DND-41 (cell line): Measurements from ENCODE around the gene MYBBP1A.

Experiments
- ATAC-seq: fragments of 200-7000 bp; cut with Tn5 transposase; 3 replicates; pipeline ENCODE4 v1.9.1; 2021; ENCODE audit warnings: low read depth; ENCODE audit not compliant: insufficient read depth
- DNase-seq: peaks from one replicate; pipeline ENCODE4 v3.0.0-alpha.2; 2020
- H2AFZ ChIP-seq: 2 replicates; pipeline ENCODE4 v1.6.0; 2012; ENCODE audit warnings: low read depth, low read length
- H3K27ac ChIP-seq: 2 replicates; pipeline ENCODE4 v1.5.1; 2012; ENCODE audit warnings: low read length, inconsistent platforms
- H3K27me3 ChIP-seq: fragments of 200-600 bp; sonication (generic); 2 replicates; pipeline ENCODE4 v1.6.0; 2012; ENCODE audit warnings: low read length, mild to moderate bottlenecking, inconsistent platforms; ENCODE audit not compliant: insufficient read depth, poor library complexity
- H3K36me3 ChIP-seq: 2 replicates; pipeline ENCODE4 v1.5.1; 2012; ENCODE audit warnings: low read length, inconsistent platforms; ENCODE audit not compliant: insufficient read depth
- H3K4me1 ChIP-seq: 2 replicates; pipeline ENCODE4 v1.5.1; 2012; ENCODE audit warnings: mild to moderate bottlenecking, low read length; ENCODE audit not compliant: insufficient read depth
- H3K4me2 ChIP-seq: 2 replicates; pipeline ENCODE4 v1.6.0; 2012; ENCODE audit warnings: mild to moderate bottlenecking, moderate library complexity, low read length, inconsistent platforms; ENCODE audit not compliant: insufficient read depth
- H3K4me3 ChIP-seq, 2 experiments: fragments of 200-600 bp in 1 of 2; shearing (Covaris generic) in 1 of 2; 2 replicates each; pipeline ENCODE4 v1.5.1; 2012 to 2016; ENCODE audit warnings: inconsistent platforms in 2 of 2, low read length in 2 of 2, mild to moderate bottlenecking in 2 of 2, low read depth in 1 of 2, moderate library complexity in 1 of 2
- H3K79me2 ChIP-seq: 2 replicates; pipeline ENCODE4 v1.6.0; 2012; ENCODE audit warnings: low read length, inconsistent platforms; ENCODE audit not compliant: insufficient read depth
- H3K9ac ChIP-seq: 2 replicates; pipeline ENCODE4 v1.6.0; 2012; ENCODE audit warnings: low read depth, mild to moderate bottlenecking, inconsistent platforms, low read length, moderate library complexity
- H3K9me3 ChIP-seq: 2 replicates; pipeline ENCODE4 v1.5.1; 2012; ENCODE audit warnings: low read length, moderate library complexity, mild to moderate bottlenecking, inconsistent platforms; ENCODE audit not compliant: insufficient read depth, severe bottlenecking
- H4K20me1 ChIP-seq: 2 replicates; pipeline ENCODE4 v1.6.0; 2012; ENCODE audit warnings: low read length; ENCODE audit not compliant: insufficient read depth
- EZH2 ChIP-seq: IDR thresholded peaks from 3 replicates; pipeline ENCODE4 v1.6.1; 2012; ENCODE audit warnings: borderline replicate concordance, low read depth, mild to moderate bottlenecking, moderate library complexity, low read length, inconsistent platforms; ENCODE audit not compliant: severe bottlenecking
- TF ChIP-seq, protein P1 (sequence below): IDR thresholded peaks from 2 replicates; pipeline ENCODE4 v1.5.1; 2012; ENCODE audit warnings: borderline replicate concordance, low read length, moderate library complexity, mild to moderate bottlenecking; ENCODE audit not compliant: poor library complexity, severe bottlenecking; ENCODE audit errors: extremely low read depth

The MYBBP1A gene

DNA sequence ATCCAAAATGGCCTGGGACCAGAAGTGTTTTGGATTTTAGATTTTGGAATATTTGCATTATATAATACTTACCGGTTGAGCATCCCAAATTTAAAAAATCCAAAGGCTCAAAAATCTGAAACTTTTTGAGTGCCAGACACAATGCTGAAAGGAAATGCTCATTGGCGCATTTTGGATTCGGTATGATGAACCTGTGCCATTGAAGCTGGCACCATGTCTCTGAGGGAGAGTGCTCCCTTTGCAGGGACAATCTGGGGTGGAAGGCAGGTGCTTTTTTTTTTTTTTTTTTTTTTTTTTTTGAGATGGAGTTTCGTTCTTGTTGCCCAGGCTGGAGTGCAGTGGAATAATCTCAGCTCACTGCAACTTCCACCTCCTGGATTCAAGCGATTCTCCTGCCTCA lies 46.9 kb upstream of the MYBBP1A start:
- Histone ChIP-seq H3K4me2 (no peak overlapping the region), H3K27me3 (peaks cover 2% of the 10 kb centered on the region), H2AFZ (no peak overlapping the region), H3K27ac (no peak overlapping the region), H3K9ac (no peak overlapping the region), H3K9me3 (no peaks in the 10 kb centered on the region), H3K4me3 (no peak overlapping the region), H3K4me1 (peaks cover 6% of the 10 kb centered on the region), H3K36me3 (no peaks in the 10 kb centered on the region), H3K79me2 (no peaks in the 10 kb centered on the region), H4K20me1 (no peaks in the 10 kb centered on the region)
- no peak for ATAC-seq
- no peak for DNase-seq
- TF ChIP-seq EZH2: no peak
- TF ChIP-seq, protein P1, sequence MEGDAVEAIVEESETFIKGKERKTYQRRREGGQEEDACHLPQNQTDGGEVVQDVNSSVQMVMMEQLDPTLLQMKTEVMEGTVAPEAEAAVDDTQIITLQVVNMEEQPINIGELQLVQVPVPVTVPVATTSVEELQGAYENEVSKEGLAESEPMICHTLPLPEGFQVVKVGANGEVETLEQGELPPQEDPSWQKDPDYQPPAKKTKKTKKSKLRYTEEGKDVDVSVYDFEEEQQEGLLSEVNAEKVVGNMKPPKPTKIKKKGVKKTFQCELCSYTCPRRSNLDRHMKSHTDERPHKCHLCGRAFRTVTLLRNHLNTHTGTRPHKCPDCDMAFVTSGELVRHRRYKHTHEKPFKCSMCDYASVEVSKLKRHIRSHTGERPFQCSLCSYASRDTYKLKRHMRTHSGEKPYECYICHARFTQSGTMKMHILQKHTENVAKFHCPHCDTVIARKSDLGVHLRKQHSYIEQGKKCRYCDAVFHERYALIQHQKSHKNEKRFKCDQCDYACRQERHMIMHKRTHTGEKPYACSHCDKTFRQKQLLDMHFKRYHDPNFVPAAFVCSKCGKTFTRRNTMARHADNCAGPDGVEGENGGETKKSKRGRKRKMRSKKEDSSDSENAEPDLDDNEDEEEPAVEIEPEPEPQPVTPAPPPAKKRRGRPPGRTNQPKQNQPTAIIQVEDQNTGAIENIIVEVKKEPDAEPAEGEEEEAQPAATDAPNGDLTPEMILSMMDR: no peak

DNA sequence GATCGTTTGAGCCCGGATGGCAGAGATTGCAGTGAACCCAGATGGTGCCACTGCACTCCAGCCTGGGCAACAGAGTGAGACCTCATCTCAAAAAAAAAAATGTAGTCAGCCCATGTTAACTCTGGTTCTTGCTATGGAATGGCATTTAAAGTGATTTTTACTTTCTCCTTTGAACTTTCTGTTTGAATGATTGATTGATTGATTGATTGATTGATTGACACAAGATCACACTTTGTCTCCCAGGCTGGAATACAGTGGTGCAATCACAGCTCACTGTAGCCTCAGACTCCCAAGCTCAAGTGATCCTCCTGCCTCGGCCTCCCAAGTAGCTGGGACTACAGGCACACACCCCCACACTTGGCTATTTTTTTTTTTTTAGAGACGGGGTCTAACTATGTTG lies 46.1 kb upstream of the MYBBP1A start:
- Histone ChIP-seq H3K9me3 (no peaks in the 10 kb centered on the region), H3K4me3 (no peak overlapping the region), H3K9ac (no peak overlapping the region), H3K4me1 (peaks cover 6% of the 10 kb centered on the region), H4K20me1 (no peaks in the 10 kb centered on the region), H3K79me2 (no peaks in the 10 kb centered on the region), H3K4me2 (no peak overlapping the region), H3K36me3 (no peaks in the 10 kb centered on the region), H2AFZ (no peak overlapping the region), H3K27ac (no peak overlapping the region), H3K27me3 (peaks cover 2% of the 10 kb centered on the region)
- TF ChIP-seq, protein P1: no peak
- TF ChIP-seq EZH2: no peak
- no peak for DNase-seq
- ATAC-seq: no peak

DNA sequence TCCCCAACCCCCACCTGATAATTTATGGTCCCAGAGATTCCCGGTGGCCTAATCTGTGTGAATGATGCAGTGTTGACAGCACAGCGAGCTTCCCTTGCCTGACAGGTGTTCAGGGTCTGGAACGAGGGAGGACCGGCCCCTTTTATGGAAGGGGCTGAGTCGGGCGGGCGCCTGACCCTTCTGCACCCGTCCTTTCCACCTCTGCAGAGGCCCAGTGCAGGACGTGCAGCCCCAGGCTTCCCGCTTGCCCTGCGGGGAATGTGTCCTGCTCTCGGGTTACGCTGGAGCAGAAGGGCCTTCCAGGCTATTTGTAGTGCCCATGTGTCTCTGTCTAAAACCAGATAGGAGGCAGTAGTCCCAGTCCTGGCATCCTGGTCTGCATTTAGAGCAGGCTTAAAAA lies 45.4 kb upstream of the MYBBP1A start:
- ATAC-seq: no peak
- Histone ChIP-seq H3K4me3 (no peak overlapping the region), H3K4me2 (no peak overlapping the region)

More for the DNA sequence above, 45.4 kb upstream of the MYBBP1A start:
- Histone ChIP-seq H3K36me3 (no peaks in the 10 kb centered on the region), H3K27ac (no peak overlapping the region), H3K4me1 (peaks cover 1% of the 10 kb centered on the region; the same call in 1 of the 2 replicates), H3K9me3 (no peaks in the 10 kb centered on the region), H3K27me3 (peaks cover 2% of the 10 kb centered on the region), H4K20me1 (no peaks in the 10 kb centered on the region), H2AFZ (no peak overlapping the region), H3K9ac (no peak overlapping the region), H3K79me2 (no peaks in the 10 kb centered on the region)
- no peak for DNase-seq
- TF ChIP-seq, protein P1: no peak
- TF ChIP-seq EZH2: no peak
